Left forelimb (tissue), 1 donor: ENCODE data around the gene UST.
"Not testable (repeated sequence)": the region's sequence is repeated elsewhere in the genome, so short reads cannot be mapped to it uniquely, and the experiment has no call there.

Experiments
- DNase-seq: peaks from one replicate; pipeline ENCODE4 v3.0.0-alpha.2; 2018; ENCODE audit warnings: low spot score

The UST gene

GRCh38 chr6:148898376-148899014 is 151.7 kb downstream of the UST start:
- DNase-seq = no peak

GRCh38 chr6:148904896-148905870 is 158.4 kb downstream of the UST start:
- DNase-seq = no peak

GRCh38 chr6:148905901-148906300 is 159.1 kb downstream of the UST start:
- DNase-seq = no peak

- no peak for DNase-seq
Observed at GRCh38 chr6:148906386-148906785, 159.6 kb downstream of the UST start.

- no peak for DNase-seq
Observed at GRCh38 chr6:148907573-148907972, 160.7 kb downstream of the UST start.

GRCh38 chr6:148912252-148912651 is 165.4 kb downstream of the UST start:
- no peak for DNase-seq

GRCh38 chr6:148915810-148916209 is 169.0 kb downstream of the UST start:
- DNase-seq = no peak

- DNase-seq = not testable (repeated sequence)
Observed at GRCh38 chr6:148916485-148916884, 169.7 kb downstream of the UST start.

- DNase-seq = no peak
Observed at GRCh38 chr6:148924226-148925012, 177.6 kb downstream of the UST start.

GRCh38 chr6:148925701-148926100 is 178.9 kb downstream of the UST start:
- DNase-seq = no peak

GRCh38 chr6:148926478-148926877 is 179.6 kb downstream of the UST start:
- no peak for DNase-seq

GRCh38 chr6:148927586-148927985 is 180.8 kb downstream of the UST start:
- no peak for DNase-seq

- DNase-seq = no peak
Observed at GRCh38 chr6:148928811-148929210, 182.0 kb downstream of the UST start.

- no peak for DNase-seq
Observed at GRCh38 chr6:148932208-148932607, 185.4 kb downstream of the UST start.

GRCh38 chr6:148932731-148933130 is 185.9 kb downstream of the UST start:
- no peak for DNase-seq

GRCh38 chr6:148934539-148934938 is 187.7 kb downstream of the UST start:
- no peak for DNase-seq

GRCh38 chr6:148934961-148935360 is 188.1 kb downstream of the UST start:
- DNase-seq = no peak

GRCh38 chr6:148935705-148936435 is 189.0 kb downstream of the UST start:
- no peak for DNase-seq

- no peak for DNase-seq
Observed at GRCh38 chr6:148943451-148943850, 196.6 kb downstream of the UST start.

- no peak for DNase-seq
Observed at GRCh38 chr6:148944608-148945007, 197.8 kb downstream of the UST start.

- DNase-seq = no peak
Observed at GRCh38 chr6:148945301-148946021, 198.6 kb downstream of the UST start.
